Hepatocyte (in vitro differentiated cells): Measurements from ENCODE around the gene KIAA1217.

ENCODE experiments used
- EZH2 ChIP-seq: fragments of 200-600 bp; sonication (generic); IDR thresholded peaks from 2 replicates; pipeline ENCODE4 v1.6.1; 2016; ENCODE audit warnings: antibody characterized with exemption, mild to moderate bottlenecking, borderline replicate concordance
- TF ChIP-seq, protein P1 (sequence below): fragments of 200-600 bp; sonication (generic); IDR thresholded peaks from 2 replicates; pipeline ENCODE4 v1.5.1; 2016; ENCODE audit warnings: antibody characterized with exemption, mild to moderate bottlenecking; ENCODE audit not compliant: poor library complexity

DNA sequence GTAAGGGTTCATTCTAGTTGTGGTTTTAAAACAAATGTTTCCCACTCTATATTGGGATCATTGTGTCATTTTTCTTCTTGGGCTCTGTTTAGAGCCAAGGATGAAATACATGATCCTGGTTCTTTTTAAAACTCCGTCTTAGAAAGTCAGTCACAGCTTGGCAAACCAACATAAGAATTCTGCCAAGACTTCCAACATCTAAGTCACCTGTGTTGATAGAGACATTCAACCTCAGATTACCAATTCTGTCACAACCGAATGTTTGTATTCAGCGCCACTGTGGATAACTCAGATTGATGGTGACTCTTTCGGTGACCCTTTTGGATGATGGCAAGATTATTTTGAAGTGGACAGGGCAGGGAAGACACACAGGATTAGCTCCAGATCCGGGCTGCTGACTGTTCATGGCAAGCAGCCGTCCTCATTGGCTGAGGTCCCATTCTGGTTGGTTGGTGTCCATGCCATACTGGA is 259.4 kb downstream of the KIAA1217 start:
- TF ChIP-seq, protein P1, sequence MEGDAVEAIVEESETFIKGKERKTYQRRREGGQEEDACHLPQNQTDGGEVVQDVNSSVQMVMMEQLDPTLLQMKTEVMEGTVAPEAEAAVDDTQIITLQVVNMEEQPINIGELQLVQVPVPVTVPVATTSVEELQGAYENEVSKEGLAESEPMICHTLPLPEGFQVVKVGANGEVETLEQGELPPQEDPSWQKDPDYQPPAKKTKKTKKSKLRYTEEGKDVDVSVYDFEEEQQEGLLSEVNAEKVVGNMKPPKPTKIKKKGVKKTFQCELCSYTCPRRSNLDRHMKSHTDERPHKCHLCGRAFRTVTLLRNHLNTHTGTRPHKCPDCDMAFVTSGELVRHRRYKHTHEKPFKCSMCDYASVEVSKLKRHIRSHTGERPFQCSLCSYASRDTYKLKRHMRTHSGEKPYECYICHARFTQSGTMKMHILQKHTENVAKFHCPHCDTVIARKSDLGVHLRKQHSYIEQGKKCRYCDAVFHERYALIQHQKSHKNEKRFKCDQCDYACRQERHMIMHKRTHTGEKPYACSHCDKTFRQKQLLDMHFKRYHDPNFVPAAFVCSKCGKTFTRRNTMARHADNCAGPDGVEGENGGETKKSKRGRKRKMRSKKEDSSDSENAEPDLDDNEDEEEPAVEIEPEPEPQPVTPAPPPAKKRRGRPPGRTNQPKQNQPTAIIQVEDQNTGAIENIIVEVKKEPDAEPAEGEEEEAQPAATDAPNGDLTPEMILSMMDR: no peak
- TF ChIP-seq EZH2: no peak
